Urinary bladder (tissue), 4 donors: Measurements from ENCODE around the gene NBEAL2. TPM values are rescaled to one million over a fixed set of nuclear protein-coding genes. Genes with fewer than 3 reads are reported as not detected.
A peak's percentile ranks its signal among the peaks of the same experiment; 100 is the strongest.

Source experiments
- DNase-seq: peaks from one replicate; pipeline ENCODE4 v3.0.0-alpha.2; 2015; ENCODE audit errors: extremely low spot score
- H3K27ac ChIP-seq: one replicate; pipeline ENCODE4 v1.5.1; 2013; ENCODE audit warnings: low read depth, mild to moderate bottlenecking, moderate library complexity
- H3K36me3 ChIP-seq: one replicate; pipeline ENCODE4 v1.6.1; 2013; ENCODE audit warnings: mild to moderate bottlenecking, moderate library complexity; ENCODE audit not compliant: insufficient read depth
- H3K4me1 ChIP-seq: one replicate; pipeline ENCODE4 v1.6.1; 2013; ENCODE audit warnings: mild to moderate bottlenecking, moderate library complexity; ENCODE audit not compliant: insufficient read depth
- H3K4me3 ChIP-seq: one replicate; pipeline ENCODE4 v1.5.1; 2013; ENCODE audit warnings: low read depth, low read length
- WGBS: extraction: QIAGEN DNeasy Blood & Tissue Kit; methylation state at CpG from one replicate; pipeline ENCODE4 v1.1.7; 2013; 5-methylcytosine and 5-hydroxymethylcytosine counted together
- polyA plus RNA-seq: library from polyadenylated mRNA; stranded (reverse); fragments of 200-250 nt; gene quantifications from one replicate; pipeline ENCODE4 v1.2.3, GENCODE V29; 2013
- total RNA-seq: library from RNA; depleted of rRNA; stranded (reverse); fragments of >200 nt; gene quantifications from one replicate; pipeline ENCODE4 v1.2.3, GENCODE V29; 2014
- donor health status: healthy with polysubstance abuse.
- donor health status: healthy.

Gene NBEAL2
- total and polyA plus RNA-seq, 2 donors = 13.1 to 26.5 TPM

GRCh38 chr3:46950650-46951241 is 28.7 kb upstream of the NBEAL2 start:
- no peak overlapping the region for H3K4me3 ChIP-seq
- DNase-seq = no peak
- no peak overlapping the region for H3K27ac ChIP-seq
- no peaks in the 10 kb centered on the region for H3K36me3 ChIP-seq
- 79% methylated on average over 7 of the region's 7 CpGs for WGBS
- peaks cover 10% of the 10 kb centered on the region for H3K4me1 ChIP-seq

- peaks cover 10% of the 10 kb centered on the region for H3K4me1 ChIP-seq
- no peak overlapping the region for H3K27ac ChIP-seq
- WGBS = 84% methylated on average over 2 of the region's 2 CpGs
- no peak overlapping the region for H3K4me3 ChIP-seq
- H3K36me3 ChIP-seq = no peaks in the 10 kb centered on the region
- DNase-seq = no peak
These were observed 26.7 kb upstream of the NBEAL2 start for GRCh38 chr3:46952813-46953212.

- WGBS = 55% methylated on average over 8 of the region's 8 CpGs
- H3K4me3 ChIP-seq = no peak overlapping the region
- peaks cover 9% of the 10 kb centered on the region for H3K4me1 ChIP-seq
- no peak overlapping the region for H3K27ac ChIP-seq
- no peaks in the 10 kb centered on the region for H3K36me3 ChIP-seq
- DNase-seq = no peak
These were observed 26.0 kb upstream of the NBEAL2 start for GRCh38 chr3:46953234-46954010.

- WGBS = 78% methylated on average over 3 of the region's 3 CpGs
- Histone ChIP-seq H3K27ac (no peak overlapping the region), H3K36me3 (no peaks in the 10 kb centered on the region), H3K4me1 (peaks cover 8% of the 10 kb centered on the region), H3K4me3 (no peak overlapping the region)
- no peak for DNase-seq
These were observed 25.3 kb upstream of the NBEAL2 start for GRCh38 chr3:46954178-46954577.

GRCh38 chr3:46955157-46955556 is 24.3 kb upstream of the NBEAL2 start:
- Histone ChIP-seq H3K4me1 (peaks cover 7% of the 10 kb centered on the region), H3K27ac (no peak overlapping the region), H3K4me3 (no peak overlapping the region), H3K36me3 (no peaks in the 10 kb centered on the region)
- WGBS = 80% methylated on average over 5 of the region's 5 CpGs
- no peak for DNase-seq

- WGBS = 30% methylated on average over 3 of the region's 3 CpGs
- H3K4me3 ChIP-seq = no peak overlapping the region
- H3K36me3 ChIP-seq = no peaks in the 10 kb centered on the region
- DNase-seq = no peak
- H3K4me1 ChIP-seq = peaks cover 7% of the 10 kb centered on the region
- no peak overlapping the region for H3K27ac ChIP-seq
These were observed 23.6 kb upstream of the NBEAL2 start for GRCh38 chr3:46955801-46956259.

- WGBS = 63% methylated on average over 11 of the region's 11 CpGs
- Histone ChIP-seq H3K27ac (no peak overlapping the region), H3K36me3 (no peaks in the 10 kb centered on the region), H3K4me1 (peaks cover 7% of the 10 kb centered on the region), H3K4me3 (no peak overlapping the region)
- no peak for DNase-seq
These were observed 22.2 kb upstream of the NBEAL2 start for GRCh38 chr3:46957092-46957820.

- Histone ChIP-seq H3K4me1 (peaks cover 7% of the 10 kb centered on the region), H3K4me3 (no peak overlapping the region), H3K27ac (peak overlapping the region; percentile 49), H3K36me3 (no peaks in the 10 kb centered on the region)
- 37% methylated on average over 9 of the region's 9 CpGs for WGBS
- DNase-seq = no peak
These were observed 20.9 kb upstream of the NBEAL2 start for GRCh38 chr3:46958467-46959160.

- Histone ChIP-seq H3K4me1 (peaks cover 7% of the 10 kb centered on the region), H3K4me3 (no peak overlapping the region), H3K27ac (no peak overlapping the region), H3K36me3 (no peaks in the 10 kb centered on the region)
- 81% methylated on average over 6 of the region's 6 CpGs for WGBS
- DNase-seq = no peak
These were observed 20.3 kb upstream of the NBEAL2 start for GRCh38 chr3:46959161-46959511.

- DNase-seq = no peak
- peaks cover 7% of the 10 kb centered on the region for H3K4me1 ChIP-seq
- no peaks in the 10 kb centered on the region for H3K36me3 ChIP-seq
- 32% methylated on average over 4 of the region's 4 CpGs for WGBS
- no peak overlapping the region for H3K4me3 ChIP-seq
- H3K27ac ChIP-seq = no peak overlapping the region
These were observed 19.3 kb upstream of the NBEAL2 start for GRCh38 chr3:46960081-46960701.

GRCh38 chr3:46960835-46961234 is 18.6 kb upstream of the NBEAL2 start:
- no peak overlapping the region for H3K27ac ChIP-seq
- 87% methylated on average over 1 of the region's 1 CpG for WGBS
- peaks cover 4% of the 10 kb centered on the region for H3K4me1 ChIP-seq
- no peaks in the 10 kb centered on the region for H3K36me3 ChIP-seq
- no peak for DNase-seq
- H3K4me3 ChIP-seq = no peak overlapping the region

- Histone ChIP-seq H3K4me1 (peaks cover 4% of the 10 kb centered on the region), H3K4me3 (no peak overlapping the region), H3K36me3 (no peaks in the 10 kb centered on the region), H3K27ac (no peak overlapping the region)
- no peak for DNase-seq
- WGBS = 98% methylated on average over 1 of the region's 1 CpG
These were observed 17.0 kb upstream of the NBEAL2 start for GRCh38 chr3:46962427-46962826.

- 82% methylated on average over 1 of the region's 1 CpG for WGBS
- peaks cover 4% of the 10 kb centered on the region for H3K4me1 ChIP-seq
These were observed 16.5 kb upstream of the NBEAL2 start for GRCh38 chr3:46962990-46963389.

More at GRCh38 chr3:46962990-46963389, 16.5 kb upstream of the NBEAL2 start:
- no peaks in the 10 kb centered on the region for H3K36me3 ChIP-seq
- H3K27ac ChIP-seq = no peak overlapping the region
- no peak overlapping the region for H3K4me3 ChIP-seq
- DNase-seq = no peak
